ENCODE data around the gene ARMC8. TPM values are rescaled to one million over a fixed set of nuclear protein-coding genes. Genes with fewer than 3 reads are reported as not detected.

ARMC8 gene
- total RNA-seq, 6 experiments from 2014 or later, result 15.5 to 24.6 (median 18.6) TPM

DNA sequence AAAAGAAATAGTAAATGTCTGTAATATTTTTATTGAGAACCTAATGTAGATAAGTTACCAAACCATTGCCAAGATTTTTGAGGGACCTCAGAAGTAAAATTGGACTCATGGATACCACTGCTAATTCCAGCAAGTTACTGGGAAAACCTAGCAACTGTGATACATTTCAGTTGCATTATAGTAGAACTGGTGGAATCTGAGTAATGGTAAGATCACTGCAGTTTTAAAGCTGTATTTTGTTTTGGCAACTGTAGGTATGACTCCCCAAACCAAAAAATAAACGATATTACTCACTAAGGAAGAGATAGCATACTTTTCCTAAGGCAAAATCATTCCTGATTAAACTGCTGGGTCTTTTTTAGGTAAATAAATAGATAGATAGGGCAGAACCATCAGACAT, 54.0 kb downstream of the ARMC8 start:
- no peak for DNase-seq
- no peak for TF ChIP-seq POLR2A (IDR thresholded peaks at IDR 0.05)
- TF ChIP-seq, protein P1, sequence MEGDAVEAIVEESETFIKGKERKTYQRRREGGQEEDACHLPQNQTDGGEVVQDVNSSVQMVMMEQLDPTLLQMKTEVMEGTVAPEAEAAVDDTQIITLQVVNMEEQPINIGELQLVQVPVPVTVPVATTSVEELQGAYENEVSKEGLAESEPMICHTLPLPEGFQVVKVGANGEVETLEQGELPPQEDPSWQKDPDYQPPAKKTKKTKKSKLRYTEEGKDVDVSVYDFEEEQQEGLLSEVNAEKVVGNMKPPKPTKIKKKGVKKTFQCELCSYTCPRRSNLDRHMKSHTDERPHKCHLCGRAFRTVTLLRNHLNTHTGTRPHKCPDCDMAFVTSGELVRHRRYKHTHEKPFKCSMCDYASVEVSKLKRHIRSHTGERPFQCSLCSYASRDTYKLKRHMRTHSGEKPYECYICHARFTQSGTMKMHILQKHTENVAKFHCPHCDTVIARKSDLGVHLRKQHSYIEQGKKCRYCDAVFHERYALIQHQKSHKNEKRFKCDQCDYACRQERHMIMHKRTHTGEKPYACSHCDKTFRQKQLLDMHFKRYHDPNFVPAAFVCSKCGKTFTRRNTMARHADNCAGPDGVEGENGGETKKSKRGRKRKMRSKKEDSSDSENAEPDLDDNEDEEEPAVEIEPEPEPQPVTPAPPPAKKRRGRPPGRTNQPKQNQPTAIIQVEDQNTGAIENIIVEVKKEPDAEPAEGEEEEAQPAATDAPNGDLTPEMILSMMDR (IDR thresholded peaks at IDR 0.05), result no peak
- Histone ChIP-seq H3K36me3 (peaks cover 0 to 44% (median 4%) of the 10 kb centered on the region in 4 donors), H3K27me3 (no peaks in the 10 kb centered on the region), H3K4me3 (no peak overlapping the region), H3K9me3 (no peaks in the 10 kb centered on the region), H3K27ac (no peak overlapping the region), H3K4me1 (no peaks in the 10 kb centered on the region)
- 100% methylated on average over 1 of the region's 1 CpG for WGBS (ENCODE audit: insufficient coverage, low coverage, low lambda C conversion rate, missing lambda C conversion rate)
- intact Hi-C loops (cut with DNase I), result no loop called here
- no peak for ATAC-seq

DNA sequence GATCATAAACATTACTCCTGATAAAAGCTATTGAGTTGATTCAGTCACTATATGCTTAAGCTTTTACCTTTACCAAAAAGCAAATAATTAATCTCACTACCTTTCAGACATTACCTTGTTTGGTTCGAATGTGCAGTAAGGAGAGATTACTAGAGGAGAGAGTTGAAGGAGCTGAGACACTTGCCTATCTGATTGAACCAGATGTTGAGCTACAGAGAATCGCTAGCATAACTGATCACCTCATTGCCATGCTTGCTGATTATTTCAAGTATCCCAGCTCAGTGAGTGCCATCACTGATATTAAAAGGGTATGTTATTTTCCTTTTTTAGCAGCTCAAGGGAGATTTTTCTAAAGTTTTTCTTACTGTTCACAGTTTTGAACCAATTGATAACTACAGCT, 54.6 kb downstream of the ARMC8 start:
- Histone ChIP-seq H3K27me3 (no peaks in the 10 kb centered on the region), H3K27ac (no peak overlapping the region), H3K4me3 (no peak overlapping the region), H3K36me3 (peaks cover 0 to 44% (median 4%) of the 10 kb centered on the region in 4 donors), H3K4me1 (no peaks in the 10 kb centered on the region), H3K9me3 (no peaks in the 10 kb centered on the region)
- DNase-seq, result no peak
- TF ChIP-seq, protein P1 (IDR thresholded peaks at IDR 0.05), result no peak
- no peak for TF ChIP-seq POLR2A (IDR thresholded peaks at IDR 0.05)
- no peak for ATAC-seq
- 94% methylated on average over 2 of the region's 2 CpGs for WGBS (ENCODE audit: insufficient coverage, low coverage, low lambda C conversion rate, missing lambda C conversion rate)
- intact Hi-C loops (cut with DNase I), result no loop called here

DNA sequence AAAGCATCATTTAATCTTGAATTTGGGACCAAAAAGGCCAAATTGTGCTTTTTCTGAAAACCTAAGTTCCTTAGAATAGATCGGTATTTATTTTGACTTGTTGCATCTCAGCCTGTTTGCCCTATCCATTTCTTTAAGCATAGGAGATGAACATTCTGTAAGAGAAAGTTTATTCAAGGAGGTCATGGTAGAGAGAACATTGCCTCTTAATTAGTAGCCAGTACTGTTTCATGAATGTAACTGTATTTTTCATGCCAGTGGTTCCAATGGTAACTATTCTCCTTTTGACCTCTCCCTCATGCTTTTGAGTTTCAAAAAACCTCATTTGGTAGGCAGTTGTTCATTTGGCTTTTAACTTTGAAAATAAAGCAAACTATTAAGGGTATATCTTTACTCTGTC, 55.4 kb downstream of the ARMC8 start:
- no peaks in the 10 kb centered on the region for H3K4me1 ChIP-seq
- DNase-seq, result no peak
- H3K27ac ChIP-seq, result no peak overlapping the region
- peaks cover 0 to 40% (median 4%) of the 10 kb centered on the region in 4 donors for H3K36me3 ChIP-seq
- TF ChIP-seq POLR2A (IDR thresholded peaks at IDR 0.05), result no peak
- TF ChIP-seq, protein P1 (IDR thresholded peaks at IDR 0.05), result no peak
- H3K9me3 ChIP-seq, result no peaks in the 10 kb centered on the region
- 79% methylated on average over 1 of the region's 1 CpG for WGBS (ENCODE audit: insufficient coverage, low coverage, low lambda C conversion rate, missing lambda C conversion rate)
- no peaks in the 10 kb centered on the region for H3K27me3 ChIP-seq
- intact Hi-C loops (cut with DNase I), result no loop called here
- no peak overlapping the region for H3K4me3 ChIP-seq
- no peak for ATAC-seq

DNA sequence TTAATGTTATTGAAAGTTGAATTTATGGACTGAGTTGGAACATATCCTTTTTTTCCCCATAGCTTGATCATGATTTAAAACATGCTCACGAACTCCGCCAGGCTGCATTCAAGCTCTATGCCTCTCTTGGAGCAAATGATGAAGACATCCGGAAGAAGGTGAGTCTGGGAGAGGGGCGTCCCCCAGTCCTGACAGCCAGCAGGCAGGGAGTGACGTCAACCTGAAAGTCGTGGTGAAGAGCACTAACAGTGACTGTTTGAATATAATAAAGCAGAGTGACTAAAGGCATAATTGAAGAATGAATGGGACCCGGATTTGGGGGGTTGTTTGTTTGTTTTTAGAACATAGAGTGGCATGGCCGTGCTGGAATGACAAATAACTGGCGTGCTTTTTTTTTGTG, 57.9 kb downstream of the ARMC8 start:
- Histone ChIP-seq H3K4me1 (no peaks in the 10 kb centered on the region), H3K4me3 (no peak overlapping the region), H3K9me3 (no peaks in the 10 kb centered on the region), H3K27me3 (no peaks in the 10 kb centered on the region), H3K27ac (no peak overlapping the region), H3K36me3 (peaks cover 0 to 17% (median 4%) of the 10 kb centered on the region in 4 donors)
- DNase-seq (no peak), ATAC-seq (no peak)
- 92% methylated on average over 8 of the region's 9 CpGs for WGBS (ENCODE audit: insufficient coverage, low coverage, low lambda C conversion rate, missing lambda C conversion rate)
- TF ChIP-seq, protein P1 (IDR thresholded peaks at IDR 0.05), result no peak
- no peak for TF ChIP-seq POLR2A (IDR thresholded peaks at IDR 0.05)
- intact Hi-C loops (cut with DNase I), result no loop called here

DNA sequence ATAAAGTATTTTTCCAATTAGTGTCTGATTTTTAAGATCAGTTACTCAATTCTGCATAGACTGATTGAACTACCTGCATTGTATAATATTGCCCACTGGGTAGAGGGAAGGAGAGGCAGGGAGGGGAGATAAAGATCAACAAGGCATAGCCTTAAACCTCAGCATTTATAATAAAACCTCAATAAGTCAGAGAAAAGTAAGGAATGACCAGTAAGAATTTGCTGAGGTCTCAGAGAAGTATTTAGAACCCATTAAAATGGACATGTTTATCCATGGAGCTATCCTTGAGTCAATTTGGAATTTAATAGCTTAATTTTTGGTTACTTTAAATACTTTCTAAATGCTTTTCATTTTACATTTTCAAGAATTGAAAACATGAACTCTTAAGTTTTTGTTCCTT, 62.5 kb downstream of the ARMC8 start:
- peaks cover 0 to 10% (median 3%) of the 10 kb centered on the region in 4 donors for H3K36me3 ChIP-seq
- ATAC-seq, result no peak
- no peak overlapping the region for H3K4me3 ChIP-seq
- intact Hi-C loops (cut with DNase I), result no loop called here
- peaks cover 0 to 9% (median 0%) of the 10 kb centered on the region in 4 donors for H3K4me1 ChIP-seq
- TF ChIP-seq, protein P1 (IDR thresholded peaks at IDR 0.05), result no peak
- no peak for TF ChIP-seq POLR2A (IDR thresholded peaks at IDR 0.05)
- no peak overlapping the region for H3K27ac ChIP-seq
- no peak for DNase-seq
- H3K27me3 ChIP-seq, result no peaks in the 10 kb centered on the region
- H3K9me3 ChIP-seq, result no peaks in the 10 kb centered on the region
